Renal cortical epithelial cell (primary cell): Measurements from ENCODE around the gene CXCR4. TPM values are rescaled to one million over a fixed set of nuclear protein-coding genes. Genes with fewer than 3 reads are reported as not detected.

Experiments used
- DNase-seq: peaks from one replicate; pipeline ENCODE4 v3.0.0-alpha.2; 2011; ENCODE audit warnings: low read depth
- total RNA-seq: library from RNA; depleted of rRNA; stranded (reverse); fragments of >200 nt; gene quantifications from 2 replicates; pipeline ENCODE4 v1.2.3, GENCODE V29; 2014

CXCR4 gene
- total RNA-seq = 0.52 and 1.6 TPM in 2 replicates

DNA sequence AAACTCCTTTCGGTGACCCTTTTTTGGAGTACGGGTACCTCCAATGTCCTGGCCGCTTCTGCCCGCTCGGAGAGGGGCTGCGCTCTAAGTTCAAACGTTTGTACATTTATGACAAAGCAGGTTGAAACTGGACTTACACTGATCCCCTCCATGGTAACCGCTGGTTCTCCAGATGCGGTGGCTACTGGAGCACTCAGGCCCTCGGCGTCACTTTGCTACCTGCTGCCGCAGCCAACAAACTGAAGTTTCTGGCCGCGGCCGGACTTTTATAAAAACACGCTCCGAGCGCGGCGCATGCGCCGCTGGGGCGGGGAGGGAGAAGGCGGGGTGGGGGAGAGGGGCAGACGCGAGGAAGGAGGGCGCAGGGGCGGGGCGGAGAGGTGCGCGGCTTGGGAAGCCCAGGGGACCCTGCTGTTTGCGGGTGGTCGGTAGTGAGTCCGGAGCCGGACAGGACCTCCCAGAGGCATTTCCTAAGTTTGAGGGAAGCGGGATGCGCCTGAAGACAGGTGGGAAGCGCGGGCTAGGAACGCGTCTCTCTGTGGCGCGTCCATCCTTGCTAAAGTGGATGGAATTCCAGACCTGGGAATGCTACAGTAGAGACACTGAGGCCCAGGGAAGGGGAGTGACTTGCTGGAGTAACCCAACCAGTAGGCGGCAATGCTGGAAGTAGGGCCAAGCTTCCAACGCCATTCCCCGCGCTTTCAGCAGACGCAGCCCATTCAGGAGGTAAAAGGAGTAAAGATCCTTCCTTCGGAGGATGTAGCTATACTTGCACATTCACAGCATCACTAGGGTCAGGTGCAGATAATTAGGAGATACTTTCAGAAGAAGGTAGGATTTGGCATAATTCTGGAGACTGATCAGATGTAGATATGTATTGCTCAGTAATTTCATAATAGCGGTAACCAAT is at the start of gene CXCR4:
Gene CXCR4 (minus strand): TSS at position 241 of the 910 bp plus-strand sequence. CDS start 89 bp downstream, at position 152.
- peak; percentile 54 for DNase-seq

DNA sequence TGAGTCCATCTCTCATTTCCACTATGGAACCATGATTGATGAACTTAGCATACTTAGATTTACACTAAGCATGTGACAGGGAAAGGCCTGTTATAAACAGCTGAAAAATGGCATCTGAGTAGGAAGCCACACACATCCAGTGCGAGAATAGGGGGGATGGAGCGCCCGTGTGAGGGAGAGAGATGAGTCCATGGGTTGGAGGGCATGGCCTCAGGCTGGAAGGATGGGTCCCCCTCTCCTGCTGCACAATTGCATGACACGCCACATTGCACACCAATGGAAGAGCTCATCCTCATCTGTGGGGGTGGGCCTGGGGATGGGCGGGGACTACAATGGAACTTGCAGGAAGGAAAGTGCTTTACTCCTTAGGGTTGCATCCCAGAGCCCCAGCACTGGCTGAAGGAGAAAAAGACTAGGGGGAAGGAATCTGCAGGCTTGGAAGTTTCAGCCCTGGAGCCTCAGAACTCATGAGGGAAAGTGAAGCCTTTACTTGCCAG is 46.4 kb upstream of the CXCR4 start:
- no peak for DNase-seq

DNA sequence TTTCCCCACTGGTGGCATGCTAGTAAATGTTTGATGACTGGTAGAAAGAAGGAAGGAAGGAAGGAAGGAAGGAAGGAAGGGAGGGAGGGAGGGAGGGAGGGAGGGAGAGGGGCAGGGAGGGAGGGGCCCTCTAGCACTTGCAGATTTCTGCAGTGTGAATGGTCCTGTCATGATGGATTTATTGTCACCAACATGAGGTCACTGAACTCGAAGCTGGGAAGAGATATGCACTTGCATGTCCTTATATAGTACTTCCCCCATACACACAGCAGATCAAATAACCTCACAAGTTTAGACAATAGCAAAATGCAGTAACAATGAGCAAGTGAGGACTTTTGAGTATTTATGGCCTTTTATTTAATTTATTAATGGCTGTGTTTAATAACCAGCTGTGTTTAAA is 44.5 kb upstream of the CXCR4 start:
- no peak for DNase-seq

DNA sequence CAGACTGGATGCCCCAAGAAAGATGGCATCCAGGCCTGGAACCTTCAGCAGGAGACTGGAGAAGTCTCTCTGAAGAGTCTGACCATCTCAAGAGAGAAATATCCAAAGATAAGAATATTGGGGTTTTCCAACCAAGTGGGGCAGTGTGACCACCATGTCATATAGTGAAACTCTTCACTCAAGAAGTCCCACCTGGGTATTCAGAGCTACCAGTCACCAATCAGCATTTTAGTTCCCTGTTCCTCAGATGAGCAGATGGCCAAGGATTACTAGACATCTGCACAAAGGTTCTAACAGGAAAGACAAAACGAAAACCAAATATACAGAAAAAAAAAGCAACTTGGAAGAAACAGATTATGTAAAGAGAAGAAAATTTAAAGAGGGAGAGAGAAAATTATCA is 38.5 kb upstream of the CXCR4 start:
- DNase-seq = no peak

DNA sequence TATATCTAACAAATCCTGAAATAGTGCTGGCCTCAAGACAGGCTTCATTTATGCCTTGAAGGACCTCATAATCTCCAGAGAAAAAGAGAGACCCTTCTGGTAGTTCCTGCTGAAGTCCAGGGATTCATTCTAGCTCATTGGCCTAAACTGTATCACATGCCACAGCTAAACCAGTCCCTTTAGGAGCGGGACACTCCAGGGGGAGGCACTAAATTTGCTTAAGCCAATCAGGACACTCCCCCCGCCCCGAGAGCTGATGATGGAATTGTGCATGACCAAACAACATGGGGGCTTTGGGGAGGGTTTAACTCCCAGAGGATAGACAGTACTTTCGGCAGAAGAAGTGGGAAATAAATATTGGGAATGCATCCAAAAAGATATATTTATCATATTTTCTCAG is 36.4 kb upstream of the CXCR4 start:
- no peak for DNase-seq

DNA sequence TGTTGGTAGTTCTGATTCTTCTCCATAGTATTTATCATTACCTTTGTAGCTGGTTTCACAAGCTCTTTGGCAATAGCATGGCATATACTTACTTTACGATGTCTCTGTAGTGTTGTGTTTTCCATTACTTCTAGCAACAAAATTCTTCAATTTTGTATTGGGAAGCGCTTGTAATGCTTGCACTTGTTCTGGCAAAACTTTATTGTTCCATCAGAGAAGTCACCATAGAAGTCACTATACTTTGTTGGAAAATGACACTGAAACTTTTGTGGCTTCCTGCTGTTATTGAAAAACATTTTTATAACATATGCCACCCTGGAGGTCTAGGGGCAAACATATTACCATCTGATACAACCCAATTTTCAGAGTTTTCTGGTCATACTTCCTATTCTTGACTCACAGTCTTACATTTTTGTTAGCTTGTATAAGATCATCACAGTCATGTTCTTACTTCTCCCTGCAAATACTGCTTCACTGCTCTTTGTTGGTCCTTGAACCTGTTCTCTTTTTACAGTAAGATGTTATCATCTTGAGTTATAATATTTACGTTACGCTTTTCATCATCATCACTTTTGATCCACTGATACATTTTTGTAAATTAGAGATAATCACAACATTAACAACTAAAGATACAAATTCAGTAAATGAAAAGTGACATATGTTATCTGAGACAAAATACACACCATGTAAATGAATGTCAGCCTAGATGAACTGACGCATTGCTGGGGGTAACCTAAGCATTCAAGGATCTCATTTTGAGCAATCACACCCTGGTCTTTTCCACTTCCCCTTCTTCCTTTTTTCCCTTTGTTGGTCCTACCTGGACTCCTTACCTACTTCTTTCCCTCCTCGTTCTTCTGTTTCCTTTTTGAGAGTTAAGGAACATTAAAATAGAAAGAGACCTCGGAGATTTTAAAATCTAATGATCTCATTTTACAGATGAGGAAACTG is 33.3 kb upstream of the CXCR4 start:
- no peak for DNase-seq

DNA sequence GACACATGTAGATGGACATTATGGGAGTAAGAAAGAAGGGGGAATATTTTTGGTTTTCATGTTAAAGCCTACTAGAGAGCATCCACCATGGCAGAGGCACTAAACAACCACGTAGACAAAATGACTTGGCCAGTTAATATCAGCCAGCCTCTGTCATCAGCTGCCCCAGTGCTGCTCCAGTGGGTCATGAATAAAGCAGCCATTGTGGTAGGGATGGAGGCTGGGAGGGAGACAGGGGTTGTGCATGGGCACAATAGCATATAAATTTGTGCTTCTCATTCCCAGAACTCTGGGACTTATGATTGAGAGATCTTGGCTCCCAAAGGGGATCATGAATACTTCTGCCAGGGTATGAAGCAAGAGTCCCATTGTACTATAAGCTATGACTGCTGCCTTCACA is 31.1 kb upstream of the CXCR4 start:
- no peak for DNase-seq

DNA sequence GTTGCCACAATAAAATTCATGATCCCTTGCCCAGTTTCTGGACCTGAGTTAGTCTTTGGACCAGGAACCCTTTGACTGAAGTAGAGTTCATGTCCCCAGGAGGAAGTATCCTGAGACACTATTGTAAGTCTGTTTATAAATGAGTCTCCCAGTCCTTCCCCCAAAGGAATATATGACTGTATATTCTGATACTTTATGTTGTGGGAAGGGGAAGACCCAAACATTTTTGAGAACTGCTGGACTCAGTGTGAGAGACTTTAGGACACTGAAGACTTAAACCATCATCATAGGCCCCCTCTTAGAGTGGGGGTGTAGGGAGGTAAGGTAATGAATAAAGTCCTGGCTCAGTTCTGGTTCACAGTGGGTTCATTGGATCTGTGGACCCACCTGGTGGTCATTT is 28.6 kb upstream of the CXCR4 start:
- no peak for DNase-seq

DNA sequence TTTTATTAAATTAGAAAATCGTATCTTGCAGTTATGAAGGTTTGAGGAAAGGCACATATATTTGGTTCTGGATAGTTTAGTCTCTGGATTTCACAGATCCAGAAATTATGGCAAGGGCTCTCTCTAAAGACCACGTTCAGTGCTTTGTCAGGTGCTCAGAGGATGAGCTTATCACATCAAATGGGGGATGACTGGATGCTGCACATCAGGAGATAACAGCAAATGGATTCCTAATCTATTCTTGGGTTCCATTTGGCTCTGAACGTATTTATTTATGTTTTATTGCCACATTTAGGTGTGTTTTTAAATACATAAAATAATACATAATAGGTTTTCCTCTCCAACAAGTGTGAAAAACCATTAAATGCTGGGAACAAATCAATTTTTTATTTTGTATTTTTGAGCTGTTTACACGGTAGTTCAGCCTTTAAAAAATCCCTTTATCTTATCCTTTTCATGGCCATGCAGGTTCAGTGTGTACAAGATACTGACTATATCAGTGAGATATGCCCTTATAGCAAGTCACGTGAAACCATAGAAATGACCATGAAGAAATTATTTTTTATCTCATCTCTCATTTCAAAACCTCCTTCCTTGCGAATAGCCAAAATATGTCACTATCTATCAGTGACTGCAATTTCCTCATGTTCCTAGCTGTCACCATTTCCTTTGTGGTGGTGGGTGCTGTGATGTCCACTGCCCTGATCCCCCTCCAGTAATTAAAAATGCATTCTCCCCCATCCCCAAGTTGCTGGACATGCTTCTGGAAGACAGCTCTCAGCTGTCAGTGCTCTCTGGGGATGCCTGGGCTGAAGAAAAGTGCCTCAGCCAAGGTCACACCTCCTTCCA is 25.9 kb upstream of the CXCR4 start:
- no peak for DNase-seq

DNA sequence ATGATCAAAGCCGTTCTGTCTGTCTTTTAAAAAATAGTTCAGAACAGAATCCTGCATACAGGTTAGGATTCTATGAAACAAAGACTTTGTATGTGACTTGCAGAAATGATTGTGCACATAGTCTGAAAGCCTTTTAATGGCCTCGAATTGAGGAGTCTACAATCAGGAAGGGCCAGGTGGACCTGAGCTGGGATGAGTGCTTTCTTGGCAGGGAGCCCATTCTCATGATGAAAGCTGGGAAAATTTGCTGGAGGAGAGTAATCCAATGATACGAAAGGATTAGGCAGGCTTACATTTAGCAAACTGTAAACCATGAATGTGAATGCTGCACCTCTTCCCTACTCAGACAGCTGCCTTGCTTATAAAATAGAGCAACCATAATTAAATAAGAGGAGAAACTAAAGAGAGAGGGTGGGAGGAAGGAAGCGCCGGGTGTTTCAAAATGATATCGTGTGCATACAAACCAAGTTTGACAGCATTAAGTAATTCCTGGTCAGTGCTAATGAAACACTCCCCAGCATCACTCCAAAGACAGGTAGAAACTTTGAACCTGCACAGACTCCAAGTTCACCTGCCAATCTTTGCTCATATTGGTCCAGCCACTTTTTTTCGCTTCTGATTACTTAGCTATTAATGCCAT is 23.7 kb upstream of the CXCR4 start:
- DNase-seq = peak; percentile 37

DNA sequence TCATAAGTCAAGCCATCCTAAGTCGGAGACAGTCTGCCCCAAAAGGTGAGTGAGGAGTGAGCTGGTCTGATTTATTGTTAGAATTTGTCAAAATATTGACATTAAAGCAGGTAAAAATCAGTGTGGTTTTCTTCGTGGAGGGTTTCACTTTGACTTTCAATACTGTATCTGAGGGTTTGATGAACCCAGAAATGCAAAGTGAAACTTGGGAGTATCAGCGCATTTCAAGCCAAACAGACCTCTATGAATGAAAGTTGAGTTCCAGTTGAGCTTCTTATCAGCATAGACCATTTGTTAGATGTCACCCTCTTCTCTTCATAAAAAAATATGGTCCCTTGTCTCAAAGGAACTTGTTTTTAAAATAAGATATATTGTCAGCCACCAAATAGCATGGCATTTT is 21.7 kb upstream of the CXCR4 start:
- DNase-seq = no peak

DNA sequence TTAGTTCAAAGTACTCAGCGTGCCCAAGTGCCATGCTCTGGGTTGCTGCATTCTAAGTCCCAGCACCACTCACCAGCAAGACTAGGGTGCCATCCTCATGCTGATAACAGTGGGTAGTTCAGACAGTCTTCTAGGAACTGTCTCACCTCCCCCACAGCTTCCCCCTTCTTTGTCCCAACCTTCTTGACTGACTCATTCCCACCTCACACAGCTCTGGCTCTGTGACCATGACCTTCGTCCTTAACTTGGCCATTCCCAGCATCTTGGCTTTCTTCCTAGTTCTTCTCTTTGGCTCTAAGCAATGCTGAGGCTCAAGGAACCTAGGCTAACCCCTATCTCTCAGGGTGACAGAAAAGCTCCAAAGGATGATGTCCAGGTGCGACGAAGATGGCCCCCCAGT is 20.0 kb upstream of the CXCR4 start:
- peak; percentile 72 for DNase-seq

DNA sequence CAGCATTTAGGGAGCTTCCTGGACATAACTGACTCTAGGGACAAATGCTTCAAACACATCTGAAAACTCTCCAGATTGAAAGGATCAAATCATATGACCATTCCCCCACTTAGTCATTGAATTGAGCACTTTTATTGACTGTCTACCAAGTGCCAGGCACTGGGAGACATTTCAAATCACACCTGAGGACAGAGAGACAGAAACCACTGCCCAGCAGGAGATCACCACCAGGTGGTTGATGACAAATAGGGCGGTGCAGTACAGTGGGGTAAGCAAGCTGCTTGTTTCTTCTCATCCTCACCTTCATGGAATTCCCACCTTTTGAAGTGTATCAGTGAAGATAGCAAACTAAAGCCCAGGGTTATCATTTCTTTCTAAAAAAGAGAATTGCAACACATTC is 19.0 kb upstream of the CXCR4 start:
- DNase-seq = peak; percentile 54

DNA sequence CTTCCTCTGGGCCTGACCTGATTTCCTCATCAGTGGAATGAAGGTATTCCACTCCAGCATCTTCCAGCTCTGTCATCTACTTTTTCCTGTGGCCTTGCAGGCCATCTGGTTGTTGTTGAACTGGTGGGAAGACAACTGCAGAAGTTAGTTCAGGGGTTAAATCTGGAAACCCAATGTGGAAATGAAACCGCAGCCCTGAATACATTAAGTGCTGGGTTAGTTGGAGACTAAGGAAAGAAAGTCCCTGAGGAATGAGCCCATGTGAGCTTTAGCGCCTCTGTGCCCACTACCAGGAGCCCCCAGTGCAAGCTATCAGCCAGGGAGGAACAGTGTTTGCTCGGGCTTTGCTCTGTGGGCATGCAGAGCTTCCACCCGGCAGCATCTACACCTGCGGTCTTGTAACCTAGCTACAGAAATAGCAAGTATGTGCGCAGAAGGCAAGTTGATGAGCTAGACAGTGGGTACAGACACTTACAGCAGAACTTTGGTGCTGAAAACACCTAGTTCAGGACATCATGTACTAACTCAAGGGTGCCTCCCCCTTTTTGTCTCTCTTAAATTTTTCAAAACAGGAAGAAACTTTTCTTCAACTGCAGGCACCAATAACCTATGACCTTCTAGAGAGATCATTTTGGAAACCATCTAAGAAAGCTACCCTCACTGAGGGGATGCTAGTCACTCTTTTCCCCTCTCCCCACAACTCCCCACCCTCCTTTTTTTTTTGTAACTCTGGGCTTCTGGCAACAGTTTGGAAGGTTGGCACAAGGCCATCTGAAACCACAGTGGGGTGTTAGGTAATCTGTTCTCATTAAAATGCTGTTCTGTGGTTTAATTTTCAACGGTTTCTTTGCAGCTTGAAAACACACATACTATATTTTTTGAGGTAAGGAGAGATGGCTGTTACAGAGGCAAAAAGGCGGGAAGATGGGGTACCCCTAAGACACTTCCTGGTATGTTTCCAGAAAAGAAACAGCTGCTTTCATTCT is 18.3 kb upstream of the CXCR4 start:
- DNase-seq = peak; percentile 72

DNA sequence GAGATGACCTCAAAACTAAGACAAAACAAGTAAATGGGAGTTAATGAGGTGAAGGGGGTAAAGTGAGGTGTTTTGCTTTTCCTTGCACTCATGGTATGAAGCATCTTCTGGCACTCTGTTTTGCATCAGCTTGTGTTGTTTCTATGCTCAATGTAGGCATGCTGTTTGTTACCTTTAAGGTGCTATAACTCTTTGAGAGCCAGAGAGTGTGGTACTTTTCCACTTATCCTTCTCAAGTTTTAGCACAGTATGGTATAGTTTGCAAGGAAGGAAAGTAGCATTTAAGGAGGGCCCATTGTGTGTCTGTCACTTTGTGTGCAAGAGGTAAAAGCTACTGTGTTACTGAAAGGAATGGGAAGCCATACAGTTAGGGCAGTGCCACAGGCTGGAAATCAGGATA is 17.5 kb upstream of the CXCR4 start:
- DNase-seq = no peak

DNA sequence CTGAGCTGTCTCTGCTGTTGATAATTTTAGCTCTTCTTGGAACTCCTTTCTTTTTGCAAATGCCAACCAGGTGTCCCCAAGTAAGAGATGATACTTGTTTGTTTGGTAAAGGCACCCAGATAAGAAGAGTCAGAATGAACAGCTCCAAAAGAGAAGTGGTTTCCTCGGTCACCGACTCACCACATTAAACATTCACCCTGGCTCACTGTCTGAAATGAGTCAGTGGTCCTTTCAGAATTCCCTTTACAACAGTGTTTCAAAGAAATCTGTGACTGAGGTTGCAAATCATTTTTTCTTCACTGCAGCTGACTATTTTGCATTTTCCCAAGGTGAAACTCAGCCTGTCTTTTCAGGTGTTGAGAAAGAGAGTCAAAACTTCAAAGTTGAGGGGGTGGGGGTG is 16.2 kb upstream of the CXCR4 start:
- DNase-seq = peak; percentile 39

DNA sequence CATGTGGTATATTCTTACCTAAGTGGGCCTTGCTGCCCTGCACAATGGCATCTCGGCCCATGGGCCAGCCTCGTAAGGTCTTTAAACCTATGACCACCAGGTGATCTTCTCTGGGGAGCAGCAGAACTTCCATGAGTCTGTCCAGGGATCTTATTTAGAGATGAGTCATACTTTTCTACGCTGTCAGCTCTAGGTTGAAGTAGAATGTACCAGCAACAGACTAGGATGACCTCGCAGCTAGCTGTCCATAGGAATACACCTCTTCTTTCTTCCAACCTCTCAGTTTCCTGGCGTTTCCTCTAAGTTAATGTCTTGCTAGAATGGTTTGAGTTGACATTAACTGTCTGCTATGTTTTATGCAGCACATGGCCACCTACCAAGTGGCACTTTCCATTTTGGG is 15.6 kb upstream of the CXCR4 start:
- peak; percentile 32 for DNase-seq

DNA sequence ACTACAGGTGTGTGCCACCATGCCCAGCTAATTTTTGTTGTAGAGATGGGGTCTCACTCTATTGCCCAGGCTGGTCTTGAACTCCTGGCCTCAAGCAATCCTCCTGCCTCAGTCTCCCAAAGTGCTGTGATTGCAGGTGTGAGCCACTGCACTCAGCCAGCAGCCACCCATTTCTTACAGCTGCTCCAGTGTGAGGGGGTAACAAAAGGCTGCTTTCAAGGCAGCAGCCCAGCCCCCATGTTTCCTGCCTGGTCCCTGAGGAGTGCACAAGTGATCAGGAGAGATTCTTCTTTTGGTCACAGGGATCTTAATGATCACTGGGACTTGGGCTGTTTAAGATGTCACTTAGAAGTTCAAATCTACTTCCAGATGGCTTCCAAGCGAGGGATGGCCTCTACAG is 15.2 kb upstream of the CXCR4 start:
- no peak for DNase-seq

DNA sequence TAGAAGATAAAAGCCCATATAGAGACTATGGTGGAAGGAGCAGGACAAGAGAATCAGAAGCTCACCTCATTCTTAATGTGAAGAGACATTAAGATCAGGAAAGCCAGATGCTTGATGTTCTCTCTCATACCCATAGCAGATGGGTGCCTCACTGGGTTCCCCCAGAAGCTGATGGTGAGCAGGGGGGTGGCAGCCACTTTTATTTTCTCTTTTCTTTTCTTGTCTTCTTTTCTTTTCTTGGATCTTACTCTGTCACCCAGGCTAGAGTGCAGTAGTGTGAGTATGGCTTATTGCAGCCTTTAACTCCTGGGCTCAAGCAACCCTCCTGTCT is 14.8 kb upstream of the CXCR4 start:
- no peak for DNase-seq
